Testis (tissue), 2 donors: Measurements from ENCODE around the gene TBX21.

ENCODE experiments used
- CTCF ChIP-seq, 3 experiments: fragments of 450-650 bp in 2 of 3; fragments of 200-600 bp in 1 of 3; sonication (generic) in 1 of 3; IDR thresholded peaks; one replicate each; pipeline ENCODE4 v1.5.1; 2016 to 2019; ENCODE audit warnings: antibody characterized with exemption in 3 of 3, mild to moderate bottlenecking in 2 of 3, moderate library complexity in 1 of 3
- POLR2A ChIP-seq: fragments of 450-650 bp; IDR thresholded peaks from one replicate; pipeline ENCODE4 v1.6.1; 2017; ENCODE audit warnings: antibody characterized with exemption, mild to moderate bottlenecking, moderate library complexity

- TF ChIP-seq CTCF (IDR thresholded peaks at IDR 0.05) (no peak), POLR2A (no peak)
Measured at GRCh38 chr17:47733674-47734410, 806 bp downstream of the TBX21 start.
